GM18858 (cell line): ENCODE data around the gene LRRC28.

ENCODE experiments used
- ATAC-seq: cut with Tn5 transposase; IDR thresholded peaks from one replicate; pipeline ENCODE4 v1.9.1; 2021; ENCODE audit not compliant: unreplicated experiment

LRRC28 gene

DNA sequence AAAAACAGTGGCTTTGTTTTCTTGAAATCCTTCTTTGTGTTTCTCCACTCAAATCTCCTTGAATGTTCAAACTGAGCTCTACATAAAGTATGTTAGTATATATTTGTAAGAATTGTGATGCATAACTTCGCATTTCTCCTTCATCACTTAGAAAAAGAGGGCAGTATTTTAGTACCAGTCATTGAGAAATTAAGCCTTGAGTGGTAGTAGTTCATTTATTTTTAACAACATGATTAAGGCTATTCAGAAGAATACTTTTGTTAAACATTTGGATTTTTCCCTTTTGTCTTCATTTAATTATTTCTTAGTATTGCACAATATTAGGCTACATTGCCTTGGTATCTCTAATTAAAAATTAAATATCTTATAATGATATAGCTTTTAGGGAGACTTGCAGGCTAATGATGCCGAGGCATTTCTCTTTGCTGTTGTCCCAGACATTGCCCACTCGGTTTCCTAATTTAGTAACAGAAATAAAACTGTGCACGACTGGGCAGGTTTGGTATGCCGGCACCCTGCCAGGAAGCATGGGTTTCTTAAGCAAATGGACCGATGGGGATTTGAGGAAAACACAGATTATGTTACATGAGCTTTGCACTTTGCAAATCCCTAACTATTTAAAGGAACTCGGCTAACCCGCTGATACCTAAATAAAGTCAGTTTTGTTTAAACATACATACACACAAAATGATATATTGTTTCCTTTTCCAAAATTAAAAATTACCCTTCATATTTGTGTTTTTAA, 54.7 kb downstream of the LRRC28 start:
- ATAC-seq, result no peak

DNA sequence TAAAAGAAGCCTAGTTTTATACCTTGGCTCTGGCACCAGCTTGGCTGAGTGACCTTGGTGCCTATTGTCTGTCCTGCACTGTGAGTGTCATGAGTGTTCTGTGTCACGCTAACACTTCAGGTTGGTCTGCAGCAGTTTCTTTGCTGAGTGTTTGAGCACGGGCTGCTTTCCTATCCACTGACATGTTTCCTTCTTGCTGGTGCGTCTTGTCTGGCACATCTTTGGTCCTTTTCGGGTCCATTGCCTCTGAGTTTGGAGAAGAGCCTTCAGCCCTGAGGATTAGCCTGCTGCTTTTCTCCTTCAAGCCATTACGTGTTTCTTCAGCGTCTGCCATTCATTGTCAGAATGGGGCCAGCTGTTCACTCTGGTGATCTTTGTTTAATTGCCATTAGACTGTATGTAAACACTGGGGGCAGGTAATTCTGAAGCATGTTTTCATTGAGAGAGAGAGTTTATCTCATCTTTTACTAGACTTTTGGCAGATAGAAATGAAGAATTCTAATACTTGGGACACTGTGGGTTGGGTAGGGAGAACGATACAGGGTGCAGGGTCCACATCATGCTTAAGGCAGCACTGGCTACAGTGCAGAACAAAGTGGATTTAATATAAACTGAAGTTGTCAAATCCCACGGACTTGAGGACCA, 55.5 kb downstream of the LRRC28 start:
- ATAC-seq, result no peak

GRCh38 chr15:99307735-99308134, 56.5 kb downstream of the LRRC28 start:
- ATAC-seq, result no peak

- no peak for ATAC-seq
Measured at GRCh38 chr15:99310745-99311144, 59.5 kb downstream of the LRRC28 start.

- ATAC-seq, result no peak
Measured at GRCh38 chr15:99312228-99312627, 60.9 kb downstream of the LRRC28 start.

GRCh38 chr15:99312794-99313193, 61.5 kb downstream of the LRRC28 start:
- no peak for ATAC-seq

DNA sequence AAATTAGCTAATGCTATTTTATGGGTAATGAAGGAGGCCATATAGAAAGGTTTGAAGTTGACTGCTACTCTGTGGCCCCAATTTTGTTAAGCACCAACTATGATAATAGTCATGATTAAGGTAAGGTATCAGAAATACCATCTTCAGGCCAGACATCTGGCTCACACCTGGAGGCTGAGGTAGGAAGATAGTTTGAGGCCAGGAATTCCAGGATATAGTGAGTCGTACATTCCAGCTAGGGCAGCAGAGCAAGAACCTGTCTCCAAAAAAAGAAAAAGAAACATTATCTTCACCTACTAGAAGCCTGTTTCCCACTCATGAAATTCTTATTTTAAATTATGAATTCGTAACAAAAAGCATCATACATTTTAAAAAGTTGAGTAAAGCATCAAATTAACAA, 64.4 kb downstream of the LRRC28 start:
- ATAC-seq, result no peak

- no peak for ATAC-seq
Measured at GRCh38 chr15:99320374-99321215, 69.3 kb downstream of the LRRC28 start.

DNA sequence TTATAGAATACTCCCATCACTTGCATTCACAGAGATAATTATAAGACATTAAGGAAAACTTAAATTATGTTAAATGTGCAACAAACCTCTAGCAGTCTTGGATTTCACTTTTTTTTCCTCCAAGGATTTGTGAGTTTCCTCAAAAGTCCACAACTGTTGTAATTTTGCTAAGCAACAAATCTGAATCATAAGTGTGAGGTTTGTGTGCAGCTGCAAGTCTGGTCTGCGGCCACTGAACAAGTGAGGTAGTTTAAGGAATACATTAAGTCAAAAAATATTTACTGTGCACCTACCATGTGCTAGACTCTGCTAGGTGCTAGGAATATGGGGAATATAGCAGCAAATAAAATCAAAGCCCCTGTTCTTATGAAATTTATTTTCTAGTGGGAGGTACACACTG, 70.2 kb downstream of the LRRC28 start:
- ATAC-seq, result no peak

DNA sequence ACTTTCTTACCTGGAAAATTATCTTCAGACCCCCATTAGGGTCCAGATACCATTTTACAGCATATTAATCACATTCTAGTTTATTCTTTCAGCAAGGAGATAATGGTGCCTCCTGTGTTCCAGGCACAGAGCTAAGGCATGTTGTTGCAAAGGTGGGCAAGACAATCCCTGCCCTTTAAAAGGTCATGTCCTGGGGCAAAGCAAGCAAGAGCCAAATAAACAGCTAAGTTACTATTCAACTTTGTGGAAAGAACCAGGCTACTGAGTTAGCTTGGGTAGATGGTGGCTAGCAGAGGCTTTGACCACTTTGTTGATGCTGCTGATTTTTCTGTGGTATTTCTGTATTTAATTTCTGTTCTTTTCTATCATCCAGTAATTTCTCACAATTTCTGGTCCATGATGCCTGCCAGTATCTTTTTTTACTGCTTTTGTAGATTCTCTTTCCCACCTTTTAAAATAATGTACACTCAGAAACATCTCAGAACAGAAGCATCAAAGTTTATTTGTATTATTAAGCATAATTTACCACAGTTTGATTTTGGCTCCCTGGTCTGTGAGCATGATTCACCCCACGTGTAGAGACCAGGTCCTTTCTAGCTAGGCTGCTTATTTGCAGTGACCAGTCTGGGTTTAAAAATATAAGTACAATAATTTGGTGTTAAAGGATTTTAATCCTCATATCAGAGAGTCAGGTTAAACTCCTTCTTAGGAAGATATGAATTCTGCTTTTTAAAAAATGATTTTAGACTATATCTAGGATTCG, 71.5 kb downstream of the LRRC28 start:
- ATAC-seq, result no peak

- ATAC-seq, result peak; percentile 72
Measured at GRCh38 chr15:99324082-99324620, 72.9 kb downstream of the LRRC28 start.

GRCh38 chr15:99324700-99325099, 73.4 kb downstream of the LRRC28 start:
- ATAC-seq, result no peak

- no peak for ATAC-seq
Measured at GRCh38 chr15:99326235-99326634, 75.0 kb downstream of the LRRC28 start.

DNA sequence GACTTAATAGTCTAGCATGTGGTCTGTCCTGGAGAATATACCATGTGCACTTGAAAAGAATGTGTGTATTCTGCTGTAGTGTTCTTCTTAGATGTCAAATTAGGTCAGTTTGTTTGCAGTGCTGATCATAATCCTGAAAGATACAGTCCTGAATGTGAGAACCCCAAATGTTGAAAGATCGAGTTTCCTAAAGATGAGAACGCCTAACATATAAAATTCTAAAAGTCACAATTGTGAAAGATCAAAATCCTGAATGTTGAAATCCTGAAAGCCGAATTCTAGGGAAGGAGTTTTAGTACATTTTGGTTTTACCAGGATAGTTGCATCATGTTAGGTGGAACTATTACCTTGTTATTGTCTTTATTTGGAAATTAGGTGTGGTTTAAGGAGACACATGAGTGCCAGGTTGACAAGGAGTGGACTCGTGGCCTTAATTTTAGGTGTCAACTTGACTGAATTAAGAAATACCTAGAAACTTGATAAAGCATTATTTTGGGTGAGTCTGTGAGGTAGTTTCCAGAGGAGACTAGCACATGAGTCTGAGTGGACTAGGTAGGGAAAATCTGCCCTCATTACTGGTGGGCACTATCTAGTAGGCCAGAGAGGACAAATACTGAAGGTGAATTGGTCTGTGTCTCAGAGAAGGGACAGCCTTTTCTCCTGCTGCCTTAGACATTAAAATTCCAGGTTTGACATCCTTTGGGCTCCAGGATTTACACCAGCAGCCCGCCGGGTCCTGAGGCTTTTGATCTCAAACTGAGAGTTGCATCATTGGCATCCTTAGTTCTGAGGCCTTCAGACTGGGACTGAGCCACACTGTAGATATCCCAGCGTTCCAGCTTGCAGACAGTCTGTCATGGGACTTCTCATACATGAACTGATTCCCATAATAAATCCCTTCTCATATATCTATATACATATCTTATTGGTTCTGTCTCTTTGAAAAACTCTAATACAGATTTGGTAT, 77.1 kb downstream of the LRRC28 start:
- no peak for ATAC-seq

DNA sequence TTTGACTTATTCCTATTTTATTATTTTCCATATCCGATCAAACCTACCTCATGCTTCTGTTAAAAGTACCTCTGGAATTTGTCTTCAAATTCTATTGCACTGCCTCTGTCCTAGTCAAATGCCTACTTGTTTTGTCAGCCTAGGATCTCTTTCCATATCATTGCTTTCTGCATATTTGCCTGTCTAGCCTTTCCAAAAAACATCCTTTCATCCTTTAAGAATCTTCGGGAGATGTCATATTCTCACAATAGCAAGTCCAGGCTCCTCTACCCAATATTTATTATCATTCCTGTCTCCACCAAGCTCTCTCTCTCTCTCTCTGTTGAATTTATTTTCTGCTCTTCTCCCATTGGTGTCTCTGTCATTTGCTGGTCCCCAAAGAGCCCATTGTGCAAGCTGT, 80.1 kb downstream of the LRRC28 start:
- no peak for ATAC-seq

DNA sequence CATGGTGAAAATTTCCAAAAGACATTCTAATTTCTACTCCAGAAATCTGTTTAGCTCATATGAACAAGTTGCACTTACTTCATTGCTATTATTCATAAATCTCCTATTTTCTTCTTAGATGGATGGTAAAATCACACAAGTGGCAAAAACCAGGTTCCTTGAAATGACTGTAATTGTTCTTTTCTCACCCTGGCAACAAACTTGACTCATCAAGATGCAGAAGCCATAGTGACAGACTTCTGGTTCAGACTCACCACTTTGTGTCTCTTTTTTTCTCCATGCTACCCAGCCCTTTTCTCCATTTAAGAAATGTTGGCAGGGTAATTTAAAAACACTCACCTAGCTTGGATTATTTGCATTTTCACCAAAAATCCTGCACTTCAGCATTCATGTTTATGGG, 82.1 kb downstream of the LRRC28 start:
- ATAC-seq, result no peak

DNA sequence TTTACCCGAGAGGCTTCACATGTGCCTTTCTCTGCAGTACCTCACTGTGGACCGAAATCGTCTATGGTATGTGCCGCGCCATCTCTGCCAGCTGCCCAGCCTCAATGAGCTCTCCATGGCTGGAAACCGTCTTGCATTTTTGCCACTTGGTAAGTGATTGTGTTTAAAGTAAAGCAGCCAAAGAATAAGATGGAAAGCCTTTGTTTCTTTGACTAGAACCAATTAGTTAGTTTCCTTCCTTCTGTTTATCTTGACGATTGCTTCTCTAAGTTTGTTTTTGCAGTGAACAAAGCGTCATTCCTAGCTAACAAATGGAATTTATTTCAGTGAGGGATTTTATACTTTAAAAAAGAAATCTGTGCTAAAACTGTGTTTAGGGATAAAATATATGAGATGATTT, 82.7 kb downstream of the LRRC28 start:
- ATAC-seq, result no peak

GRCh38 chr15:99335508-99335907, 84.2 kb downstream of the LRRC28 start:
- ATAC-seq, result no peak

DNA sequence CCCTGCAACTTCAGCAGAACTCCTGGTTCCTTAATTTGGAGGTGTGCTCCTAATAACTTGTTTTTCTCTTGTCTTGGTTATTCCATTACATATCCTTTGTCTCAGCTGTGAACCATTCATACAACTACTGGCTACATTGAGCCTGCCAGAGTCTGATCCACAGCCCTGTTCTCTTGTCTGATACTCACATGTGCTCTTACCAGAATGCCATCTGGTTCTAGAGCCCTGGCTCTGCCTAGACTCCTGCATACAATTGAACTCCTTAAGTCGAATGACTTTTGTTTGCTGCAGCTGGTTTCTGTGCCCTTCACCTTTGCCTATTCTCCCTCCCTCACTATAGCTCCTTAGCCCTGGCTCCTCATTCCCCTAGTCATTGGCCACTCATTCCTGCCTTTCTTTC, 85.5 kb downstream of the LRRC28 start:
- ATAC-seq, result no peak

GRCh38 chr15:99340347-99340746, 89.1 kb downstream of the LRRC28 start:
- no peak for ATAC-seq
